Activated naive CD4-positive, alpha-beta T cell treated with anti-CD3 and anti-CD28 coated beads, Interleukin-2, amount 50 U/mL, for 72 hours (primary cell): ENCODE measurements around the gene PIP5K1B. TPM values are rescaled to one million over a fixed set of nuclear protein-coding genes. Genes with fewer than 3 reads are reported as not detected.

Experiments
- ATAC-seq, 2 donors: fragments of 150-1000 bp; cut with Tn5 transposase; 2 replicates each; pipeline ENCODE4 v1.10.0; 2021; ENCODE audit warnings: mild to moderate bottlenecking in 2 of 2, moderate library complexity in 2 of 2
- DNase-seq, 2 donors: peaks; one replicate each; pipeline ENCODE4 v3.0.0; 2021 to 2022; ENCODE audit warnings: low spot score in 2 of 2
- H3K27ac Mint-ChIP-seq, 2 donors: one replicate each; pipeline ENCODE4 v1.8.0; 2022; ENCODE audit warnings: mild to moderate bottlenecking in 2 of 2, mixed read lengths in 2 of 2
- H3K36me3 Mint-ChIP-seq, 2 donors: one replicate each; pipeline ENCODE4 v1.8.0; 2022; ENCODE audit warnings: mixed read lengths in 2 of 2
- H3K9me3 Mint-ChIP-seq, 2 donors: one replicate each; pipeline ENCODE4 v1.8.0; 2022; ENCODE audit warnings: mixed read lengths in 2 of 2
- total RNA-seq, 2 donors: library from RNA; stranded (reverse); gene quantifications; one replicate each; pipeline ENCODE4 v1.2.3, GENCODE V29; 2022

PIP5K1B gene
- total RNA-seq, 2 donors from 2014 or later = 0.55 to 2.1 TPM

GRCh38 chr9:68778635-68779034 lies 73.6 kb downstream of the PIP5K1B start:
- ATAC-seq (no peak), DNase-seq (no peak)
- Mint-ChIP-seq H3K9me3 (no peaks in the 10 kb centered on the region), H3K27ac (no peak overlapping the region), H3K36me3 (no peaks in the 10 kb centered on the region)

- Mint-ChIP-seq H3K27ac (no peak overlapping the region), H3K9me3 (no peaks in the 10 kb centered on the region), H3K36me3 (no peaks in the 10 kb centered on the region)
- ATAC-seq = peak; percentile 86 to 94
- DNase-seq = peak; percentile 90 to 92
These were observed 74.7 kb downstream of the PIP5K1B start for GRCh38 chr9:68779558-68780379.

GRCh38 chr9:68780380-68780712 lies 75.3 kb downstream of the PIP5K1B start:
- H3K9me3 Mint-ChIP-seq = no peaks in the 10 kb centered on the region
- ATAC-seq (no peak), DNase-seq (no peak)
- no peak overlapping the region for H3K27ac Mint-ChIP-seq
- no peaks in the 10 kb centered on the region for H3K36me3 Mint-ChIP-seq

GRCh38 chr9:68780720-68781119 lies 75.7 kb downstream of the PIP5K1B start:
- peak in 1 of 2 donors; percentile 38 for ATAC-seq
- H3K27ac Mint-ChIP-seq = no peak overlapping the region
- no peaks in the 10 kb centered on the region for H3K36me3 Mint-ChIP-seq
- no peaks in the 10 kb centered on the region for H3K9me3 Mint-ChIP-seq
- DNase-seq = no peak

GRCh38 chr9:68781928-68782327 lies 76.9 kb downstream of the PIP5K1B start:
- Mint-ChIP-seq H3K9me3 (no peaks in the 10 kb centered on the region), H3K27ac (no peak overlapping the region), H3K36me3 (no peaks in the 10 kb centered on the region)
- no peak for DNase-seq
- no peak for ATAC-seq

- no peak for DNase-seq
- ATAC-seq = no peak
- no peak overlapping the region for H3K27ac Mint-ChIP-seq
- H3K9me3 Mint-ChIP-seq = no peaks in the 10 kb centered on the region
- no peaks in the 10 kb centered on the region for H3K36me3 Mint-ChIP-seq
These were observed 77.5 kb downstream of the PIP5K1B start for GRCh38 chr9:68782546-68782945.

- ATAC-seq (no peak), DNase-seq (no peak)
- H3K27ac Mint-ChIP-seq = no peak overlapping the region
- H3K9me3 Mint-ChIP-seq = no peaks in the 10 kb centered on the region
- no peaks in the 10 kb centered on the region for H3K36me3 Mint-ChIP-seq
These were observed 80.9 kb downstream of the PIP5K1B start for GRCh38 chr9:68785965-68786364.

GRCh38 chr9:68791169-68791568 lies 86.1 kb downstream of the PIP5K1B start:
- H3K9me3 Mint-ChIP-seq = no peaks in the 10 kb centered on the region
- ATAC-seq = no peak
- H3K36me3 Mint-ChIP-seq = no peaks in the 10 kb centered on the region
- no peak for DNase-seq
- no peak overlapping the region for H3K27ac Mint-ChIP-seq

- DNase-seq (no peak), ATAC-seq (peak; percentile 29 to 70)
- Mint-ChIP-seq H3K36me3 (no peaks in the 10 kb centered on the region), H3K27ac (no peak overlapping the region), H3K9me3 (no peaks in the 10 kb centered on the region)
These were observed 88.7 kb downstream of the PIP5K1B start for GRCh38 chr9:68793605-68794343.

GRCh38 chr9:68794898-68795297 lies 89.9 kb downstream of the PIP5K1B start:
- DNase-seq (no peak), ATAC-seq (no peak)
- Mint-ChIP-seq H3K36me3 (no peaks in the 10 kb centered on the region), H3K9me3 (no peaks in the 10 kb centered on the region), H3K27ac (no peak overlapping the region)

GRCh38 chr9:68795411-68795810 lies 90.4 kb downstream of the PIP5K1B start:
- H3K27ac Mint-ChIP-seq = no peak overlapping the region
- no peak for DNase-seq
- ATAC-seq = no peak
- H3K36me3 Mint-ChIP-seq = no peaks in the 10 kb centered on the region
- H3K9me3 Mint-ChIP-seq = no peaks in the 10 kb centered on the region

- no peak for DNase-seq
- Mint-ChIP-seq H3K36me3 (no peaks in the 10 kb centered on the region), H3K9me3 (no peaks in the 10 kb centered on the region), H3K27ac (no peak overlapping the region)
- no peak for ATAC-seq
These were observed 92.1 kb downstream of the PIP5K1B start for GRCh38 chr9:68797116-68797515.

- DNase-seq (no peak), ATAC-seq (no peak)
- H3K9me3 Mint-ChIP-seq = no peaks in the 10 kb centered on the region
- H3K27ac Mint-ChIP-seq = peak overlapping the region in 1 of 2 donors; percentile 4
- no peaks in the 10 kb centered on the region for H3K36me3 Mint-ChIP-seq
These were observed 93.4 kb downstream of the PIP5K1B start for GRCh38 chr9:68798423-68798822.

GRCh38 chr9:68800836-68801235 lies 95.8 kb downstream of the PIP5K1B start:
- no peaks in the 10 kb centered on the region for H3K9me3 Mint-ChIP-seq
- H3K36me3 Mint-ChIP-seq = no peaks in the 10 kb centered on the region
- DNase-seq = no peak
- ATAC-seq = no peak
- H3K27ac Mint-ChIP-seq = no peak overlapping the region

- Mint-ChIP-seq H3K36me3 (no peaks in the 10 kb centered on the region), H3K9me3 (no peaks in the 10 kb centered on the region), H3K27ac (no peak overlapping the region)
- ATAC-seq = peak; percentile 97 to 98
- peak; percentile 29 to 57 for DNase-seq
These were observed 97.5 kb downstream of the PIP5K1B start for GRCh38 chr9:68802525-68803015.

GRCh38 chr9:68804911-68805889 lies 100.2 kb downstream of the PIP5K1B start:
- Mint-ChIP-seq H3K36me3 (no peaks in the 10 kb centered on the region), H3K27ac (no peak overlapping the region), H3K9me3 (no peaks in the 10 kb centered on the region)
- DNase-seq (no peak), ATAC-seq (no peak)
